Parathyroid adenoma (tissue), 2 donors: ENCODE measurements around the gene PACS1.

ENCODE experiments used
- H2AFZ ChIP-seq: fragments of 300-600 bp; sonication (generic); one replicate; pipeline ENCODE4 v1.7.0; 2017; ENCODE audit warnings: antibody characterized with exemption, mild to moderate bottlenecking
- H3K27ac ChIP-seq: fragments of 300-600 bp; sonication (generic); one replicate; pipeline ENCODE4 v1.7.0; 2017
- H3K27me3 ChIP-seq: fragments of 300-600 bp; sonication (generic); one replicate; pipeline ENCODE4 v1.7.0; 2017; ENCODE audit warnings: low read length; ENCODE audit not compliant: control insufficient read depth, insufficient read depth
- H3K36me3 ChIP-seq: fragments of 300-600 bp; sonication (generic); one replicate; pipeline ENCODE4 v1.7.0; 2017; ENCODE audit warnings: low read length; ENCODE audit not compliant: control insufficient read depth, insufficient read depth
- H3K4me1 ChIP-seq: fragments of 300-600 bp; sonication (generic); one replicate; pipeline ENCODE4 v1.7.0; 2017; ENCODE audit warnings: control low read depth
- H3K4me2 ChIP-seq: fragments of 300-600 bp; sonication (generic); one replicate; pipeline ENCODE4 v1.7.0; 2017; ENCODE audit warnings: low read length
- H3K4me3 ChIP-seq: fragments of 300-600 bp; sonication (generic); one replicate; pipeline ENCODE4 v1.7.0; 2017; ENCODE audit warnings: low read depth, low read length
- H3K79me2 ChIP-seq: fragments of 300-600 bp; sonication (generic); one replicate; pipeline ENCODE4 v1.7.0; 2017; ENCODE audit warnings: control low read depth
- H3K9ac ChIP-seq: fragments of 300-600 bp; sonication (generic); one replicate; pipeline ENCODE4 v1.7.0; 2017; ENCODE audit warnings: mild to moderate bottlenecking
- H3K9me3 ChIP-seq: fragments of 300-600 bp; sonication (generic); one replicate; pipeline ENCODE4 v1.7.0; 2017; ENCODE audit warnings: low read length; ENCODE audit not compliant: control insufficient read depth
- TF ChIP-seq, protein P1 (sequence below): fragments of 300-600 bp; sonication (generic); IDR thresholded peaks from one replicate; pipeline ENCODE4 v1.7.0; 2017; ENCODE audit warnings: antibody characterized with exemption, mild to moderate bottlenecking
- donor health status: primary hyperparathyroidism.

PACS1 gene

DNA sequence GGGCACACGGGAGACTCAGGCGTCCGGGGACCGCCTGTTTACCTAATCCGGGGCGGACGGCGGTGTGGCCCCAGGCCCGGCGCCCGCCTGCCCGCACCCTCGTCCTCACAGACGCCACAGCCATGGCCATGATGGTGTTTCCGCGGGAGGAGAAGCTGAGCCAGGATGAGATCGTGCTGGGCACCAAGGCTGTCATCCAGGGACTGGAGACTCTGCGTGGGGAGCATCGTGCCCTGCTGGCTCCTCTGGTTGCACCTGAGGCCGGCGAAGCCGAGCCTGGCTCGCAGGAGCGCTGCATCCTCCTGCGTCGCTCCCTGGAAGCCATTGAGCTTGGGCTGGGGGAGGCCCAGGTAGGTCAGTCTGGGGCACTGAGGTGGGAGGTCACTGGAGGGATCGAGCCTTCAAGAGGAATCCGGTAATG lies 188.4 kb downstream of the PACS1 start:
- no peak overlapping the region for H3K27ac ChIP-seq
- no peak overlapping the region for H3K9ac ChIP-seq
- no peaks in the 10 kb centered on the region for H3K9me3 ChIP-seq
- no peaks in the 10 kb centered on the region for H3K79me2 ChIP-seq
- TF ChIP-seq, protein P1, sequence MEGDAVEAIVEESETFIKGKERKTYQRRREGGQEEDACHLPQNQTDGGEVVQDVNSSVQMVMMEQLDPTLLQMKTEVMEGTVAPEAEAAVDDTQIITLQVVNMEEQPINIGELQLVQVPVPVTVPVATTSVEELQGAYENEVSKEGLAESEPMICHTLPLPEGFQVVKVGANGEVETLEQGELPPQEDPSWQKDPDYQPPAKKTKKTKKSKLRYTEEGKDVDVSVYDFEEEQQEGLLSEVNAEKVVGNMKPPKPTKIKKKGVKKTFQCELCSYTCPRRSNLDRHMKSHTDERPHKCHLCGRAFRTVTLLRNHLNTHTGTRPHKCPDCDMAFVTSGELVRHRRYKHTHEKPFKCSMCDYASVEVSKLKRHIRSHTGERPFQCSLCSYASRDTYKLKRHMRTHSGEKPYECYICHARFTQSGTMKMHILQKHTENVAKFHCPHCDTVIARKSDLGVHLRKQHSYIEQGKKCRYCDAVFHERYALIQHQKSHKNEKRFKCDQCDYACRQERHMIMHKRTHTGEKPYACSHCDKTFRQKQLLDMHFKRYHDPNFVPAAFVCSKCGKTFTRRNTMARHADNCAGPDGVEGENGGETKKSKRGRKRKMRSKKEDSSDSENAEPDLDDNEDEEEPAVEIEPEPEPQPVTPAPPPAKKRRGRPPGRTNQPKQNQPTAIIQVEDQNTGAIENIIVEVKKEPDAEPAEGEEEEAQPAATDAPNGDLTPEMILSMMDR, result no peak
- H3K36me3 ChIP-seq, result no peaks in the 10 kb centered on the region
- peak overlapping the region; percentile 87 for H2AFZ ChIP-seq
- H3K4me1 ChIP-seq, result no peaks in the 10 kb centered on the region
- H3K4me3 ChIP-seq, result peak overlapping the region; percentile 80
- no peaks in the 10 kb centered on the region for H3K27me3 ChIP-seq
- H3K4me2 ChIP-seq, result peak overlapping the region; percentile 94

DNA sequence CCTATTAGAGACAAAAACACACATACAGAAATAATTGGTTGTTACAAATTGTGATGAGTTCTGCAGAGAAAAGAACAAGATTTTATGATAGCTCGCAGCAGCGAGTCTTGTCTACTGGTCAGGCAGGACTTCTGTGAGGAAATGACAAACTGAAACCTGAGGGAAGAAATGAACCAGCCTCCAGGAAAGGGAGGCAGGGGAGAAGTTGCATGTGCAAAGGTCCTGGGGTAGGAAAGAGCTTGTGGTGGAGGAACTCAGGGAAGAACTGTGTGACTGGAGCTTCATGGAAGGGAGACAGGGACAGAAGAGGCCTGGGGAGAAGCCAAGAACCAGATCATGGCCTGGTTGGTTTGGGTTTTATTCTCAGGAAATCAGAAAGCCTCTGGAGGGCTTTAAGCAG lies 189.2 kb downstream of the PACS1 start:
- no peak overlapping the region for H2AFZ ChIP-seq
- H3K27me3 ChIP-seq, result no peaks in the 10 kb centered on the region
- no peak overlapping the region for H3K9ac ChIP-seq
- no peaks in the 10 kb centered on the region for H3K36me3 ChIP-seq
- H3K4me2 ChIP-seq, result no peak overlapping the region
- TF ChIP-seq, protein P1, result no peak
- no peak overlapping the region for H3K27ac ChIP-seq
- H3K4me1 ChIP-seq, result no peaks in the 10 kb centered on the region
- no peak overlapping the region for H3K4me3 ChIP-seq
- no peaks in the 10 kb centered on the region for H3K9me3 ChIP-seq
- no peaks in the 10 kb centered on the region for H3K79me2 ChIP-seq

DNA sequence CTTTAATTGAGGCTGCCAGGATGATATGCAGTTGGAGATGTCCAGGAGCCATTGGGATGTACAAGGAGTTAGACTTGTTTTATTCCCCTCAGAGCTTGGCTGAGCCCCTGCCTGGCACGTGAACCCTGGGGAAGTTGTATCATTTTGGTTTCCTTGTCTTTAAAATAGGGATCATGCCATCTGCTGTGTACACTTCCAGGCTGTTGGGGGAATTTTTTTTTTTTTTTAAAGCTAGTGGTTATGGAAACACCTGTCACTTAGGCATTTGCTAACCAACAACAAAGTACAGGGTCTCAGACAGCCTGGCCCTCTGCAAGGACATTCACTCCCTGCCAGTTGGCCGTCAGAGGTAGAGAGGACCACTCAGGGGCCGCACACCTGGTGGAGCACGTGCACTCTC lies 189.9 kb downstream of the PACS1 start:
- H3K79me2 ChIP-seq, result no peaks in the 10 kb centered on the region
- no peak overlapping the region for H3K4me2 ChIP-seq
- no peak overlapping the region for H3K4me3 ChIP-seq
- no peak overlapping the region for H3K27ac ChIP-seq
- H3K27me3 ChIP-seq, result no peaks in the 10 kb centered on the region
- TF ChIP-seq, protein P1, result no peak
- no peaks in the 10 kb centered on the region for H3K9me3 ChIP-seq
- no peak overlapping the region for H2AFZ ChIP-seq
- H3K4me1 ChIP-seq, result no peaks in the 10 kb centered on the region
- no peak overlapping the region for H3K9ac ChIP-seq
- no peaks in the 10 kb centered on the region for H3K36me3 ChIP-seq

DNA sequence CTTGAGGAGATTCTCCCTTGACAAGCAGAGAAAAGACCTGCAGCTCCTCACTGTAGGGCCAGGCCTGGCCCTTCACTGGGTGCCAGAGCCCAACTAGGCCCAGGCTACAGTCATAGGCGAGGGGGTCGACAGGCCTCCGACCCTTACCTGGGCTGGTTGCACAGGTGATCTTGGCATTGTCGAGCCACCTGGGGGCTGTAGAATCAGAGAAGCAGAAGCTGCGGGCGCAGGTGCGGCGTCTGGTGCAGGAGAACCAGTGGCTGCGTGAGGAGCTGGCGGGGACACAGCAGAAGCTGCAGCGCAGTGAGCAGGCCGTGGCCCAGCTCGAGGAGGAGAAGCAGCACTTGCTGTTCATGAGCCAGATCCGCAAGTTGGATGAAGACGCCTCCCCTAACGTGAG lies 191.5 kb downstream of the PACS1 start:
- Histone ChIP-seq H3K4me3 (no peak overlapping the region), H3K36me3 (no peaks in the 10 kb centered on the region), H2AFZ (no peak overlapping the region), H3K27ac (no peak overlapping the region), H3K9me3 (no peaks in the 10 kb centered on the region), H3K4me2 (no peak overlapping the region), H3K79me2 (no peaks in the 10 kb centered on the region), H3K4me1 (no peaks in the 10 kb centered on the region), H3K9ac (no peak overlapping the region), H3K27me3 (no peaks in the 10 kb centered on the region)
- TF ChIP-seq, protein P1, result no peak

DNA sequence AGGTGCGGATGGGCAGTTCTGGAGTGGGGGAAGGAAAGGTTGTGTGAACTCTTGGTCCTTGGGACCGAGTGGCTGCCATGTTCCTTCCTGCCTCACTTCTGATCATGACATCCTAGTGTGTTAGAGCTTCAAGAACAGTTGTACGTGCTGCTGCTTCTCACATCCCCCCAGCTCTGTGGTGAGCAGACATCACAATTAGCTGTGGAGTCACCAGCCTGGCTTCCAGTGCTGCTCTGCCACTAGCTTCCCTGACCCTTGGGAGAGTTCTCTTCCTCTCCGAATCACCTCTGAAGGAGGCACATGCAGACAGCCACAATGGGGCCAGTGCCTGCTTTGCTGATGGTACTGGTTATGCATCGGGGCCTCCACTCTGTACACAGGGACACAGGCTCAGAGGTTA lies 192.1 kb downstream of the PACS1 start:
- Histone ChIP-seq H3K9me3 (no peaks in the 10 kb centered on the region), H3K27ac (no peak overlapping the region), H3K27me3 (no peaks in the 10 kb centered on the region), H3K79me2 (no peaks in the 10 kb centered on the region), H3K9ac (no peak overlapping the region), H3K36me3 (no peaks in the 10 kb centered on the region), H3K4me1 (no peaks in the 10 kb centered on the region), H2AFZ (no peak overlapping the region), H3K4me2 (no peak overlapping the region), H3K4me3 (no peak overlapping the region)
- TF ChIP-seq, protein P1, result no peak
